HFF-Myc (cell line): Measurements from ENCODE around the gene DMP1.

ENCODE experiments used
- DNase-seq: peaks from one replicate; pipeline ENCODE4 v3.0.0-alpha.2; 2011; ENCODE audit warnings: low read depth; ENCODE audit errors: extremely low read depth
- H3K4me3 ChIP-seq: replicated peaks from 2 replicates; pipeline ENCODE4 v1.5.1; 2011; ENCODE audit warnings: low read depth, mild to moderate bottlenecking, control low read depth, low read length
- CTCF ChIP-seq: IDR thresholded peaks from 2 replicates; pipeline ENCODE4 v1.5.1; 2012; ENCODE audit warnings: mild to moderate bottlenecking, low read depth, low read length, control low read depth; ENCODE audit errors: missing control alignments

DMP1 gene

DNA sequence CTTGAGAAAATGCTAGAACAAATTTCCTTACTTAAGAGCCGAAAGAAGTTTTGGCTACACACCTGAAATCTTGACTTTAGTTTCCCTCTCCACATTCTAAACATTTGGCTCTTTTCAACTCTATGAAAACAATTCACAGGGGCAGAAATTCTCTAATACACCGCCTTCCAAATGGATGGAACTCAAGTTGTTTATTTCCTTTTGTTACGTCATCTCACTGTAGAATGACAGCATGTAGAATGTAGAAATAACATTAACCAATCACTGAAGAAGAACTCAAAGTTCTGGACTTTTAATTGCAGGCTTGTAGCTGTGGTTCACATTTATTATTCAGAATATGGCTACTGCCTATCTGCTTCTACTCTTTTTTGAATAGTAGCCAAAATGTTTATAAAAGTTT, 1.9 kb downstream of the DMP1 start:
- DNase-seq = no peak
- no peak for TF ChIP-seq CTCF
- H3K4me3 ChIP-seq = no peak overlapping the region

DNA sequence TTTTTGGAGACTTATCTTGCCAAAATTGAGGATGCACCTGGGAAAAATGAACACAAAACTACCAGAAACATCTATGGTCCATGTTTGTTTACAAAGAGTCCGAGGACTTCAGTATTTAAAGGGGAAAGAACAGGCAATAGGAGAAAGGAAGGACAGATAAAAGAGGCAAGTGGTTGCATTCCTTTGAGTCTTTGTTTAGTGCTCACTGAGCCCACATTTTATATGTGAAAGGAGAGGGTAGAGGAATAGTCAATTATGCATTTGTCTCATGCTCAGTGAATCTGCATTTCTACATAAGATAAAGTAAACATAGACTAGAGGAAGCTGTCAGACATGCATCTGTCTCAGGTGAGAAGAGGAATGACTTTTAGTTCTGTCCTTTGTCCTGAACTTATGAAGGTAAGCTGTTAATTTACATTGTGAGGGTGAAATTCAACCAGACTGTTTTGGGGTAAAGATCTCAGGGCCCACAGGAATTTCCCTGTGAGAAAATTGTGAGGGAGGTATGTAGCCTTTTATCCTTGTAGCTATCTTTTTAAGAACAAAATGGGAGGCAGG, 4.5 kb downstream of the DMP1 start:
- H3K4me3 ChIP-seq = no peak overlapping the region
- no peak for TF ChIP-seq CTCF
- DNase-seq = no peak

DNA sequence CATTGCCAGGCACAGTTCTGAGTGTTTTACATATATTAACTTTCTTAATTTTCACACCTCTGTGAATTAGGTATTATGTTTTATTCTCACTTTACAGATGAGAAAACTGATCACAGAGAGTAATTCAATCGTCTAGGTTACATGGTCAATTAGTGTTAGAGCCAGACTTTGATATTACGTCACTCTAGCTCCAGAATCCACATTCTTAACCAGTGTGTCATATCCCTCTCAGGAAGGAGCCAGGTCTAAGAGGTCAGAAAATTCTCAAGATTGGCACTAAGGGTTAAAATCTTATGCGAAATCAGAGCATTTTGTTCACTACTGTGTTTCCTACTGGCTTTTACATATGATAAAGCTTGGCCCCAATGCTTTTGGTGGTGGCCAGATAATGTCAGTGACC, 7.4 kb downstream of the DMP1 start:
- peak; percentile 37 for DNase-seq
- no peak overlapping the region for H3K4me3 ChIP-seq
- TF ChIP-seq CTCF = no peak

DNA sequence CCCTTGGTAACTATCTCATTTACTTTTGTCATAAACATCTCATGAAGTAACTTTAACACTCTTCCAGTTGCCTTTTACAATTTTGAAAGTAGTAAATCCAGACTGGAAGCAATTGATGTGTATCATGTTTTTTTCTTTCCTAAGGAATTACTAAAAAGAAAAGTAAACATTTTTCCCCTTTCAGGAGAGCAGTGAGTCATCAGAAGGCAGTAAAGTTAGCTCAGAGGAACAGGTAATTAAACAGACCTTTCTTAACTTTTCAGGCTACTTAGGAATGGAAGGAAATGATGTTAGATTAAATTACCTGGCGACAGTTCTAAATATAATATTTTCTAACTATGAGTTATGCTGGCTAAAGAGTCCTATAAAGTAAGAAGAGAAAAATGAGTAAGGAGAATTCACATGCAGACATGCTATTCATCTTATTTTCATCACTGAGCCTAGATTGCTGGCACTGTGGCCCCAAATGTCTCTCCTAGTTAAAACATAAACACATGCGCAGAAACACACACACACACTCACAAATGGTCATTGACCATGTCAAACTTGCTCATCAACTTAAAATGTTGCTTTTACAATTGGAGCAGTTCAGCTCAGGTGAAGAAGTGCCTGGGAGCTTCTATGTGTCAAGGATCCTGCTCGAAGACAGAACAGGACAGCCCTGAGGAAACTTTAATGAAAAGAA, 9.3 kb downstream of the DMP1 start:
- no peak overlapping the region for H3K4me3 ChIP-seq
- TF ChIP-seq CTCF = no peak
- no peak for DNase-seq

DNA sequence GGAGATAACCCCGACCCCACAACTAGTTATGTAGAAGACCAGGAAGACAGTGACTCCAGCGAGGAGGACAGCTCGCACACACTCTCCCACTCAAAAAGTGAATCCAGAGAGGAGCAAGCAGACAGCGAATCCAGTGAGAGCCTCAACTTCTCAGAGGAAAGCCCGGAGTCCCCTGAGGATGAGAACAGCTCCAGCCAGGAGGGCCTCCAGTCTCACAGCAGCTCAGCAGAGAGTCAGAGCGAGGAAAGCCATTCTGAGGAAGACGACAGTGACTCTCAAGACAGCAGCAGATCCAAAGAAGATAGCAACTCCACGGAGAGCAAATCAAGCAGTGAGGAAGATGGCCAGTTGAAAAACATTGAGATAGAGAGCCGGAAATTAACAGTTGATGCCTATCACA, 12.8 kb downstream of the DMP1 start:
- no peak for TF ChIP-seq CTCF
- no peak for DNase-seq
- no peak overlapping the region for H3K4me3 ChIP-seq

DNA sequence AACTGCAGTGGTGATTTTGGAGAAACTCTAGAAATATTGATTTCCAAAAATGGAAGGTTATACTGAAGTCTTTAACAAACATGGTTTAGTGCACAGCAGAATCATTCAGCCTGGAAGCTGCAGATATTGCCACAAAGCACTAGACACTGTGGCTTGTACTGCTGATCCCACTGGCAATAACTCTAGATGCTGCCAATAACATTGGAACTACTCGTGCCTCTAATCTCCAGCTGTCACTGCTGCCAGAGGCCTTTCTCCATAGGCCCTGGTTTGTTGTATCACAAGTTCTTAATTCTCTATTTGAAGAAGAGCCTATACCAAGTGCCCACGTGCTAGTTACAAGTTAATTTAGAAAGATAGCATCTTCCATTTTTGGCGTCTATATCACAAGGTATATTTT, 19.3 kb downstream of the DMP1 start:
- no peak for TF ChIP-seq CTCF
- H3K4me3 ChIP-seq = no peak overlapping the region
- DNase-seq = no peak

- TF ChIP-seq CTCF = no peak
- DNase-seq = no peak
- H3K4me3 ChIP-seq = no peak overlapping the region
These were observed 27.7 kb downstream of the DMP1 start for GRCh38 chr4:87677731-87678130.
